CD4-positive, alpha-beta T cell treated with Interleukin-21 for 1 hour (primary cell): ENCODE measurements around the gene TRAPPC4.
A peak's percentile ranks its signal among the peaks of the same experiment; 100 is the strongest.
"Not testable (repeated sequence)": the region's sequence is repeated elsewhere in the genome, so short reads cannot be mapped to it uniquely, and the experiment has no call there.

Experiments used
- DNase-seq: peaks from one replicate; pipeline ENCODE4 v3.0.0-alpha.2; 2020

The TRAPPC4 gene

GRCh38 chr11:119018074-119018938 is at the start of gene TRAPPC4, which contains the start of gene RPS25:
Gene TRAPPC4 (plus strand): TSS chr11:119018766. CDS start chr11:119018796, 30 bp downstream.
Gene RPS25 (minus strand): TSS chr11:119018343. CDS start chr11:119018284, 59 bp downstream.
- DNase-seq = peak; percentile 96

- not testable (repeated sequence) for DNase-seq
Measured at GRCh38 chr11:118969508-118969907, 49.1 kb upstream of the TRAPPC4 start.

- DNase-seq = no peak
Measured at GRCh38 chr11:118971646-118972045, 46.9 kb upstream of the TRAPPC4 start, which contains the start of gene FOXR1. Gene FOXR1 (plus strand): TSS chr11:118971761. CDS start chr11:118971932, 171 bp downstream.

GRCh38 chr11:118973985-118974384 is 44.6 kb upstream of the TRAPPC4 start:
- DNase-seq = no peak

- no peak for DNase-seq
Measured at GRCh38 chr11:118975771-118976709, 42.5 kb upstream of the TRAPPC4 start.

- no peak for DNase-seq
Measured at GRCh38 chr11:118979434-118979833, 39.1 kb upstream of the TRAPPC4 start.

GRCh38 chr11:118980191-118980881 is 38.2 kb upstream of the TRAPPC4 start:
- no peak for DNase-seq

GRCh38 chr11:118984337-118984736 is 34.2 kb upstream of the TRAPPC4 start:
- DNase-seq = not testable (repeated sequence)

GRCh38 chr11:118984825-118985224 is 33.7 kb upstream of the TRAPPC4 start:
- DNase-seq = no peak

- DNase-seq = no peak
Measured at GRCh38 chr11:118988280-118988679, 30.3 kb upstream of the TRAPPC4 start.

GRCh38 chr11:118991486-118992038 is 27.0 kb upstream of the TRAPPC4 start:
- DNase-seq = not testable (repeated sequence)

- peak; percentile 55 for DNase-seq
Measured at GRCh38 chr11:118996926-118997626, 21.5 kb upstream of the TRAPPC4 start.

GRCh38 chr11:118997627-118998387 is 20.8 kb upstream of the TRAPPC4 start, which contains the start of gene CENATAC:
Gene CENATAC (plus strand): TSS chr11:118998138. CDS start chr11:118998198, 60 bp downstream.
- DNase-seq = peak; percentile 96

GRCh38 chr11:118998388-118998717 is 20.2 kb upstream of the TRAPPC4 start:
- no peak for DNase-seq

GRCh38 chr11:118998822-118999221 is 19.7 kb upstream of the TRAPPC4 start:
- no peak for DNase-seq

GRCh38 chr11:119000906-119001305 is 17.7 kb upstream of the TRAPPC4 start:
- no peak for DNase-seq

GRCh38 chr11:119006656-119007055 is 11.9 kb upstream of the TRAPPC4 start:
- no peak for DNase-seq

- no peak for DNase-seq
Measured at GRCh38 chr11:119011476-119012053, 7.0 kb upstream of the TRAPPC4 start.

GRCh38 chr11:119012629-119013170 is 5.9 kb upstream of the TRAPPC4 start:
- DNase-seq = no peak
